Lower lobe of right lung (tissue), 2 donors: Measurements from ENCODE around the gene RAB43. TPM values are rescaled to one million over a fixed set of nuclear protein-coding genes. Genes with fewer than 3 reads are reported as not detected.

ENCODE experiments used
- ATAC-seq, 2 donors: fragments of 200-7000 bp; cut with Tn5 transposase; one replicate each; pipeline ENCODE4 v1.9.1; 2020 to 2022; ENCODE audit warnings: mild to moderate bottlenecking in 2 of 2, moderate library complexity in 2 of 2
- DNase-seq: peaks from one replicate; pipeline ENCODE4 v3.0.0-alpha.2; 2020
- H3K27ac ChIP-seq: fragments of 200-600 bp; one replicate; pipeline ENCODE4 v1.8.0; 2022
- H3K27me3 ChIP-seq: fragments of 200-600 bp; one replicate; pipeline ENCODE4 v1.8.0; 2022; ENCODE audit warnings: low read depth
- H3K36me3 ChIP-seq: fragments of 200-600 bp; one replicate; pipeline ENCODE4 v1.8.0; 2022; ENCODE audit warnings: mild to moderate bottlenecking
- H3K4me1 ChIP-seq: fragments of 200-600 bp; one replicate; pipeline ENCODE4 v1.8.0; 2022
- H3K4me3 ChIP-seq: fragments of 200-600 bp; one replicate; pipeline ENCODE4 v1.8.0; 2022; ENCODE audit warnings: mild to moderate bottlenecking
- H3K9me3 ChIP-seq: fragments of 200-600 bp; one replicate; pipeline ENCODE4 v1.8.0; 2022
- CTCF ChIP-seq: fragments of 200-600 bp; IDR thresholded peaks from one replicate; pipeline ENCODE4 v1.8.0; 2022; ENCODE audit warnings: antibody characterized with exemption, mild to moderate bottlenecking
- intact Hi-C: fragments of 100-400 bp; cut with DNase I; formaldehyde crosslinking; loops from one replicate; pipeline ENCODE4 v1.11.0; 2022
- total RNA-seq: library from RNA; stranded (reverse); fragmentation: NEBNext Ultra II Directional; extraction: Animal tissue kit (Norgen Biotek cat#: 25700); gene quantifications from one replicate; pipeline ENCODE4 v1.2.1, GENCODE V29; 2021
- donor health status: DM: no; HTN: yes; CAD: no; lungs with severe emphysema.

The RAB43 gene
- total RNA-seq, 1 donor from 2014 or later, result 29.9 TPM

- no peak for TF ChIP-seq CTCF
- no peak overlapping the region for H3K4me3 ChIP-seq
- intact Hi-C loops, result loop anchor here (10.0 kb wide), 1 partner anchor 73 kb away; no protein-coding TSS in a partner anchor
Measured at GRCh38 chr3:129047553-129047839, 74.1 kb downstream of the RAB43 start.

GRCh38 chr3:129046732-129047552 is 74.7 kb downstream of the RAB43 start:
- ATAC-seq, result no peak
- H3K4me3 ChIP-seq, result no peak overlapping the region
- TF ChIP-seq CTCF, result no peak
- H3K27ac ChIP-seq, result no peak overlapping the region
- peaks cover 21% of the 10 kb centered on the region for H3K4me1 ChIP-seq
- H3K9me3 ChIP-seq, result no peaks in the 10 kb centered on the region
- H3K36me3 ChIP-seq, result no peaks in the 10 kb centered on the region
- intact Hi-C loops, result loop anchor here (10.0 kb wide), 1 partner anchor 72 kb away; no protein-coding TSS in a partner anchor
- no peak for DNase-seq
- peaks cover 6% of the 10 kb centered on the region for H3K27me3 ChIP-seq

More at GRCh38 chr3:129047553-129047839, 74.1 kb downstream of the RAB43 start:
- ATAC-seq (no peak), DNase-seq (no peak)
- Histone ChIP-seq H3K27ac (no peak overlapping the region), H3K36me3 (no peaks in the 10 kb centered on the region), H3K27me3 (peaks cover 6% of the 10 kb centered on the region), H3K9me3 (no peaks in the 10 kb centered on the region), H3K4me1 (peaks cover 26% of the 10 kb centered on the region)

- Histone ChIP-seq H3K9me3 (no peaks in the 10 kb centered on the region), H3K27ac (no peak overlapping the region), H3K27me3 (peaks cover 6% of the 10 kb centered on the region), H3K4me1 (peaks cover 13% of the 10 kb centered on the region), H3K36me3 (no peaks in the 10 kb centered on the region), H3K4me3 (peak overlapping the region; percentile 44)
- TF ChIP-seq CTCF, result no peak
- DNase-seq (no peak), ATAC-seq (peak; percentile 39 to 43)
- intact Hi-C loops, result loop anchor here (10.0 kb wide), 1 partner anchor 71 kb away; no protein-coding TSS in a partner anchor
Measured at GRCh38 chr3:129046037-129046731, 75.4 kb downstream of the RAB43 start.

- intact Hi-C loops, result loop anchor here (10.0 kb wide), 1 partner anchor 71 kb away; no protein-coding TSS in a partner anchor
- H3K9me3 ChIP-seq, result no peaks in the 10 kb centered on the region
- H3K4me3 ChIP-seq, result peak overlapping the region; percentile 44
- no peak overlapping the region for H3K27ac ChIP-seq
- no peak for DNase-seq
- H3K36me3 ChIP-seq, result no peaks in the 10 kb centered on the region
- peaks cover 12% of the 10 kb centered on the region for H3K4me1 ChIP-seq
- no peak for TF ChIP-seq CTCF
- peaks cover 6% of the 10 kb centered on the region for H3K27me3 ChIP-seq
- peak; percentile 81 to 86 for ATAC-seq
Measured at GRCh38 chr3:129045675-129046036, 75.9 kb downstream of the RAB43 start.

GRCh38 chr3:129040579-129041300 is 80.9 kb downstream of the RAB43 start:
- Histone ChIP-seq H3K4me1 (peaks cover 5% of the 10 kb centered on the region), H3K27me3 (no peaks in the 10 kb centered on the region), H3K36me3 (no peaks in the 10 kb centered on the region), H3K9me3 (no peaks in the 10 kb centered on the region), H3K4me3 (no peak overlapping the region), H3K27ac (no peak overlapping the region)
- ATAC-seq (no peak), DNase-seq (no peak)
- intact Hi-C loops, result loop anchor here (10.0 kb wide), 1 partner anchor 66 kb away; no protein-coding TSS in a partner anchor
- no peak for TF ChIP-seq CTCF
